ENCODE data around the gene ADM. TPM values are rescaled to one million over a fixed set of nuclear protein-coding genes. Genes with fewer than 3 reads are reported as not detected.

ADM gene
- total and polyA plus RNA-seq, 2 donors (not counting 1 experiment from before 2014, with no cell fraction given), result 2.3 to 10.4 TPM

- no peak overlapping the region for H3K4me2 ChIP-seq (replicated peaks; ENCODE audit: low read depth, low read length, poor library complexity, severe bottlenecking)
- H4K20me1 ChIP-seq (ENCODE audit: control insufficient read depth, insufficient read depth, low read length, poor library complexity, severe bottlenecking), result no peaks in the 10 kb centered on the region
- ATAC-seq (ENCODE audit: low read depth) (no peak), DNase-seq (no peak)
- H3K27ac ChIP-seq (ENCODE audit: low read length in 2 of 2), result no peak overlapping the region
- H3K36me3 ChIP-seq (replicated peaks in 1 of 2; ENCODE audit: control extremely low read depth in 1 of 2, control insufficient read depth in 1 of 2, extremely low read depth in 1 of 2, insufficient read depth in 2 of 2, low read length in 1 of 2), result no peaks in the 10 kb centered on the region
- Mint-ChIP-seq H3K27ac (no peak overlapping the region), H3K4me3 (no peak overlapping the region), H3K27me3 (peaks cover 24% of the 10 kb centered on the region), H3K4me1 (peaks cover 4% of the 10 kb centered on the region), H3K9me3 (ENCODE audit: insufficient read depth) (no peaks in the 10 kb centered on the region)
- no peaks in the 10 kb centered on the region for H3K9me3 ChIP-seq (ENCODE audit: control extremely low read depth in 1 of 3, control insufficient read depth in 2 of 3, insufficient read depth in 1 of 3, low read length in 2 of 3)
- H3K4me1 ChIP-seq (ENCODE audit: control insufficient read depth in 2 of 2, insufficient read depth in 2 of 2, low read length in 2 of 2), result peaks cover 0 to 4% of the 10 kb centered on the region in 2 donors
- no peak overlapping the region for H2AFZ ChIP-seq (ENCODE audit: insufficient read depth, low read depth, low read length, poor library complexity, severe bottlenecking)
- CTCF ChIA-PET, result interaction anchor here (0.6 to 4.6 kb wide), 3 partner anchors 118 to 213 kb away, joined by 3 to 53 read pairs (median 6); no protein-coding TSS in a partner anchor
- H3K79me2 ChIP-seq (ENCODE audit: control insufficient read depth, insufficient read depth, low read length), result no peaks in the 10 kb centered on the region
- H3K27me3 ChIP-seq (replicated peaks in 1 of 4; ENCODE audit: control extremely low read depth in 1 of 4, control insufficient read depth in 3 of 4, insufficient read depth in 4 of 4, low read length in 3 of 4), result peaks cover 0 to 6% (median 0%) of the 10 kb centered on the region in 4 experiments
- intact Hi-C loops (cut with micrococcal nuclease), result no loop called here
- H3K9ac ChIP-seq (ENCODE audit: low read length), result no peak overlapping the region
- TF ChIP-seq CTCF (IDR thresholded peaks at IDR 0.05) (no peak), EZH2 (IDR thresholded peaks at IDR 0.05; ENCODE audit: borderline replicate concordance, insufficient read depth, low read depth, low read length, poor library complexity, severe bottlenecking) (no peak)
- H3K4me3 ChIP-seq (ENCODE audit: control extremely low read depth in 1 of 5, extremely low read depth in 1 of 5, insufficient read depth in 1 of 5, low read depth in 2 of 5, low read length in 4 of 5), result no peak overlapping the region
- POLR2A ChIA-PET, result interaction anchor here (1.1 kb wide), 1 partner anchor 9 kb away, joined by 3 read pairs; no protein-coding TSS in a partner anchor
Measured at GRCh38 chr11:10327254-10327653, 22.4 kb downstream of the ADM start.

GRCh38 chr11:10328314-10329098, 23.6 kb downstream of the ADM start:
- H3K27ac ChIP-seq (ENCODE audit: low read length in 2 of 2), result no peak overlapping the region
- H3K79me2 ChIP-seq (ENCODE audit: control insufficient read depth, insufficient read depth, low read length), result no peaks in the 10 kb centered on the region
- H2AFZ ChIP-seq (ENCODE audit: insufficient read depth, low read depth, low read length, poor library complexity, severe bottlenecking), result no peak overlapping the region
- Mint-ChIP-seq H3K9me3 (ENCODE audit: insufficient read depth) (no peaks in the 10 kb centered on the region), H3K4me1 (no peaks in the 10 kb centered on the region), H3K27me3 (peaks cover 26% of the 10 kb centered on the region), H3K4me3 (no peak overlapping the region), H3K27ac (no peak overlapping the region)
- no peak overlapping the region for H3K9ac ChIP-seq (ENCODE audit: low read length)
- intact Hi-C loops (cut with micrococcal nuclease), result no loop called here
- WGBS (ENCODE audit: insufficient coverage), result 52% methylated on average over 2 of the region's 3 CpGs
- no peaks in the 10 kb centered on the region for H4K20me1 ChIP-seq (ENCODE audit: control insufficient read depth, insufficient read depth, low read length, poor library complexity, severe bottlenecking)
- H3K27me3 ChIP-seq (replicated peaks in 1 of 4; ENCODE audit: control extremely low read depth in 1 of 4, control insufficient read depth in 3 of 4, insufficient read depth in 4 of 4, low read length in 3 of 4), result peaks cover 0 to 3% (median 0%) of the 10 kb centered on the region in 4 experiments
- no peaks in the 10 kb centered on the region for H3K36me3 ChIP-seq (replicated peaks in 1 of 2; ENCODE audit: control extremely low read depth in 1 of 2, control insufficient read depth in 1 of 2, extremely low read depth in 1 of 2, insufficient read depth in 2 of 2, low read length in 1 of 2)
- ATAC-seq (ENCODE audit: low read depth), result no peak
- TF ChIP-seq CTCF (IDR thresholded peaks at IDR 0.05) (no peak), EZH2 (IDR thresholded peaks at IDR 0.05; ENCODE audit: borderline replicate concordance, insufficient read depth, low read depth, low read length, poor library complexity, severe bottlenecking) (no peak)
- ChIA-PET CTCF (interaction anchor here (0.5 kb wide), 1 partner anchor 748 kb away, joined by 3 read pairs; no protein-coding TSS in a partner anchor), POLR2A (no interaction called here)
- no peaks in the 10 kb centered on the region for H3K4me1 ChIP-seq (ENCODE audit: control insufficient read depth in 2 of 2, insufficient read depth in 2 of 2, low read length in 2 of 2)
- DNase-seq, result no peak
- H3K4me2 ChIP-seq (replicated peaks; ENCODE audit: low read depth, low read length, poor library complexity, severe bottlenecking), result no peak overlapping the region
- no peaks in the 10 kb centered on the region for H3K9me3 ChIP-seq (ENCODE audit: control extremely low read depth in 1 of 3, control insufficient read depth in 2 of 3, insufficient read depth in 1 of 3, low read length in 2 of 3)
- no peak overlapping the region for H3K4me3 ChIP-seq (ENCODE audit: control extremely low read depth in 1 of 5, extremely low read depth in 1 of 5, insufficient read depth in 1 of 5, low read depth in 2 of 5, low read length in 4 of 5)
